ENCODE results near the gene CACNA1C.

GRCh38 chr12:2643576-2644135 lies 590.9 kb downstream of the CACNA1C start:
- TF ChIP-seq CTCF (conservative IDR thresholded peaks at IDR 0.05 in 1 of 2, IDR thresholded peaks at IDR 0.05 in 1 of 2; ENCODE audit: low read depth in 1 of 2, low read length in 2 of 2) (no peak), EZH2 (IDR thresholded peaks at IDR 0.05; ENCODE audit: low read length, missing control alignments) (no peak)
